Gastroesophageal sphincter (tissue), 3 donors: ENCODE data around the gene PGGT1B.

Experiments
- CTCF ChIP-seq, 4 experiments: fragments of 200-600 bp in 2 of 4; fragments of 450-650 bp in 2 of 4; sonication (generic) in 1 of 4; IDR thresholded peaks; one replicate each; pipeline ENCODE4 v1.5.1; 2017 to 2019; ENCODE audit warnings: antibody characterized with exemption in 4 of 4, mild to moderate bottlenecking in 2 of 4, moderate library complexity in 2 of 4
- POLR2A ChIP-seq, 2 donors: fragments of 450-650 bp; IDR thresholded peaks; one replicate each; pipeline ENCODE4 v1.6.1; 2017; ENCODE audit warnings: antibody characterized with exemption in 2 of 2, mild to moderate bottlenecking in 2 of 2, moderate library complexity in 1 of 2

GRCh38 chr5:115170929-115171510 lies 91.7 kb downstream of the PGGT1B start:
- no peak for TF ChIP-seq CTCF (IDR thresholded peaks at IDR 0.05)
- no peak for TF ChIP-seq POLR2A (IDR thresholded peaks at IDR 0.05)
